LoVo (cell line): ENCODE measurements around the gene RYR3.
A peak's percentile ranks its signal among the peaks of the same experiment; 100 is the strongest.

Experiments
- DNase-seq: peaks from one replicate; pipeline ENCODE4 v3.0.0-alpha.2; 2016; ENCODE audit warnings: low spot score

Gene RYR3

DNA sequence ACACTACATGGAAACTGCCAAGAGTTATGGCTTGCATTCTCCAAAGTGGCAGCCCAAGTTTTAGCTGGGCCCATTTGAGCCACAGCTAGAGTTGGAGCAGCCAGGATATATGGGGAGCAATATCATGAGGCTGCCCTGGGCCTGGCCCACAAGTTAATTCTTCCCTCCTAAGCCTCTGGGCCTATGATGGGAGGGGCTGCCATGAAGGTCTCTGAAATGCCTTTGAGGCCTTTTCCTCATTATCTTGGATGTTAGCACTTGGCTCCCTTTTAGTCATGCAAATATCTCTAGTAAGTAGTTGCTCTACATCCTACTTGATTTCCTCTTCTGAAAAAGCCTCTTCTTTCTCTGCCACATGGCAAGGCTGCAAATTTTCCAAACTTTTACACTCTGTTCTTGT lies 400.0 kb downstream of the RYR3 start:
- no peak for DNase-seq

DNA sequence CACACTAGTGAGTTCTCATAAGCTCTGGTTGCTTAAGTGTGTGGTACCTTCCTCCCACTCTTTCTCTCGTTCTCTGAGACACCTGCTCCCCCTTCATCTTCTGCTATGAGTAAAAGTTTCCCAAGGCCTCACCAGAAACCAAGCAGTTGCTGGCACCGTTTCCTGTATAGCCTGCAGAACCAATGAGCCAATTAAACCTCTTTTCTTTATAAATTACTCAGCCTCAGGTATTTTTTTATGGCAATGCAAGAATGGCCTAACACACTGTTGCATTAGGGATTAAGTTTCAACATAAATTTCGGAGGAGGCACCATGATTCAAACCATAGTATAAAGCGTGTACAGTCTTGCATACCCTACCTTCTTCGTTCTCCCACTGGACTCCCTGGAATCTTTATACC lies 405.3 kb downstream of the RYR3 start:
- DNase-seq = no peak

DNA sequence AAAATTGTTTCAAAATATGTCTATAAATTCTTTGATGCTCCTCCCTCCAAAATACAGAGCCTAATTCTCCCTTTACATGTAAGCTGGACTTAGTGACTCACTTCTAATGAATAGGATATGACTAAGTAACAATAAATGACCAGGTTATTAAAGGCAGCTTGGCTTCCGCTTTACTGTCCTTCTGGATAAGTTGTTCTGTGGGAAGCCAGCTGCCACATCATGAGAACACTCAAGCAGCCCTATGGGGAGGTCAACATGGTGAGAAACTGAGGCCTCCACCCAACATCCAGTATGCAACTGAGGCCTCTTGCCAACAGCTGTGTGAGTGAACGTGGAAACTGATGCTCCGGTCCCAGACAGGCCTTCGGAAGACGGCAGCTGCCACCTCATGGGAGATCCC lies 410.2 kb downstream of the RYR3 start:
- no peak for DNase-seq

DNA sequence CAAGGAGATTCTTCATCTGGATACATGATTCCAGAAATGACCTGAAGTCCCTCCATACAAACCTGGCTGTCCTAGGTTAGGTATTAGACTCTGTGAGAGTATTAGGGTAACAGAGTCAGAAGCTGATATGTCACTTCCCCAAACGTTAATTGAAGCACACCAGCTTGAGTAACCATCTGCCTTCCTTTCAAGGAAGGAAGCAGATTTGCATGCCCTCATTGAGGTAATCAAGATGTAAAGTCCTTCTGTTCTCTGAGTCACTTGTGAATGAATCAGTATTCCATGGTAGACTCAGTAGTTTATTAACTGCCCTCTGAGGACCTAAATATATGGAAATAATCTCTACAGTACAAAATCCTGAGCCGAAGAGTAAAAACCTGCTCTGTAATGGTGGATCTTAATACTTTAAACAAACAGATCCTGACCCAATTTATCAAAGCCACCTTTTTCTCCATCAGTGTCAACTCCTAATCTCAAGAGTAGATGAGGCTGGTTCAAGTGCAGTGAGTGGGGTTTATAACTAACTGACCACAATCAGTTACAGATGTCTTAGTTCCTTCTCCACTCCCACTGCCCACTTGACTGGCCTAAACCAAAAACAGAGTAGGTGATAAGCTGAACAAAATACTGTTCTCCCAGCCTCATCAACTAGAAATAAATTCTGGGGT lies 411.4 kb downstream of the RYR3 start:
- no peak for DNase-seq

DNA sequence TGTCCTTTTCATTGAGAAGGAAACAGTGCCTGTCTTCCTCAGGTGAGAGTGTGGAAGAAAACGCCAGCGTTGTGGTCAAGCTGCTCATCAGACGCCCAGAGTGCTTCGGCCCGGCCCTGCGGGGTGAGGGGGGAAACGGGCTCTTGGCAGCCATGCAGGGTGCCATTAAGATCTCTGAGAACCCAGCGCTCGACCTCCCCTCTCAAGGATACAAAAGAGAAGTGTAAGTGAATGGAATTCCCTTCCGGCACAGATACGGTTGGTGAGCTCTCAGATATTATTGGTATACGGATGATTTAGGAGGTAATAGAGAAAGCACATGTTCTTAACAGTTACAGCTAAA lies 411.9 kb downstream of the RYR3 start:
- no peak for DNase-seq

DNA sequence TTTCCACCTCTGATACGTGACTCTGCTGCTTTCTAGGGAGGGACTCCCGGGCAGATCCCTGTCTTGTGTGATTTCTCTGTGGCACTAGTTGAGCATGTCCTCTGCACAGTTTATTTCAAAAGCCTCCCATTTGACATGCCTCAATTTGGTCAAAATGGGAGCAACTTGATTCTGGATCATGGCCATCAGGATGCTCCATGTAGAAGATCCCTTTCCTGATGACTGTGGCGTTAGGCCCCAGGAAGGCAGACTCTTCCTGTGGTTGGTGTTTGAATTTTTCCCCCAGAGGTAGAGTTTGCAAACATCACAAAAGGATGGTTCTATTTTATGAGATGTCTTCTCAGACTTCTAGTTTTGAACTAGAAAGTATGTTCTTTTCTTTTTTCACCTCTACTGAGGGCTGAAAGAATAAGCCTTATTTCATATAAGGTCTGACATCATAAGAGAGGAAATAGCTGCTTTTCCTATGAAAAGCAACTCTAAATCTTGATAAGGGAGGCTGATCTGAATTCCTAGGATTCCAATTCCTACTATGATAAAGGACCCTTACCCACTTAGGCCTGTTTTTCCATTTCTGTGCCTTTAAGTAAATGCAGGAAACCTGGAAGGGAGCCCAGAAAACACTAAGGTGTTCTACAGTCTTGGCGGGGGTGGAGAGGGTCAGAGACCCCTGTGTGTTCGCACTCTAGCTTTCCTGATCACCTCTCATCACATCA lies 413.7 kb downstream of the RYR3 start:
- DNase-seq = no peak

DNA sequence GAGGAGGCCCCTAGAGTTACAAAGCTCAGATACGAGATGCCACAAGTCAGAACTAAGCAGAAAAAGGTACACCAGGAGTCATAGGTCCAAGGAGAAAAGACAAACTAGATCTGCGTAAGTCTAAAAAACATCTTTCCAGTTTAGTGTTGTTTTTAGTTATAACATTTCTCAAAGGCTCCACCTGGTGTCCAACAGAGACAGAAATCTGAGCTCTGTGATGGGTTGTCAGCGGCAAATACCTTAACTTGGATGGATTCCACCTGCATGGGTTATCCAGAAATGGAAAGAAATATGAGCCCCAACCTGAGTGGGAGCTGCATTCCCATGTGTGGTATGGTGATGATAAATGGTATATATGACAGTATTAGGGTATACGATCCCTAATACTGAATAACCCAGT lies 418.9 kb downstream of the RYR3 start:
- no peak for DNase-seq

DNA sequence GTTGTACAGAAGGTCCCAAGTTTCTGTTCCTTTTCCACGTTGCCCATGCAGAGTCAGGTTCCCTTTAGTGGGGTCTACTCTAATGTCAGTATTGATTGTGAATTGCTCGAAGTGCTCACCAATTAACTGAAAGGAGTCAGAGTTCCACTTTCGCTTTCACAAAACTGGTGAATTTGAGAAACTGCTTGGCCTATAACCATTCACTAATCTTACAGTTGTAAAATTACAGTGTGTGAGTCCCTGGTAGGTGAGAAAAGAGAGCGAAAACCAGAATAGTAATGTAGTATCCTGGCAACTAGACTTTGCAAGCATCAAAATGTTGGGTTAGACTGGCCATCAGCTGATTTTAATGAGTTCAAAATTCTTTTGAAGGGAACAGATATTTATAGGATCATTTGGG lies 420.0 kb downstream of the RYR3 start:
- no peak for DNase-seq

DNA sequence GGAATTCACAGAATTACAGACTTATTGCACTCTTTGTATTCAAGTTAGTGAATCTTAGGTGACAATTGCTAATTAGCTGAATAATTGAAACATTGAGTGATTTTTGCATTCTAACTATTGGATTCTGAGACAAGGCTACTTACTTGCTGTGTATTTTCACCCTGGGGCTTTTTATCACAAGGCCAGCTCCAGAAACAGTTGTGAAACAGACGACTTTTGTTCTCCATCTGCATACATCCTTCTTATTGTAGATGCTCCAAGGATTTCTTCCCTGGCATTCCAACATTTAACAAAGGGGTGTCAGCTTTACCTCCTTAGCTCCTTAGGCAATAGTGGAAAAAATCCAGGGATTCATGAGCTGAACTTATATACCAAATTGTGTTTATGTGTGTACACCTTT lies 424.4 kb downstream of the RYR3 start:
- DNase-seq = no peak

DNA sequence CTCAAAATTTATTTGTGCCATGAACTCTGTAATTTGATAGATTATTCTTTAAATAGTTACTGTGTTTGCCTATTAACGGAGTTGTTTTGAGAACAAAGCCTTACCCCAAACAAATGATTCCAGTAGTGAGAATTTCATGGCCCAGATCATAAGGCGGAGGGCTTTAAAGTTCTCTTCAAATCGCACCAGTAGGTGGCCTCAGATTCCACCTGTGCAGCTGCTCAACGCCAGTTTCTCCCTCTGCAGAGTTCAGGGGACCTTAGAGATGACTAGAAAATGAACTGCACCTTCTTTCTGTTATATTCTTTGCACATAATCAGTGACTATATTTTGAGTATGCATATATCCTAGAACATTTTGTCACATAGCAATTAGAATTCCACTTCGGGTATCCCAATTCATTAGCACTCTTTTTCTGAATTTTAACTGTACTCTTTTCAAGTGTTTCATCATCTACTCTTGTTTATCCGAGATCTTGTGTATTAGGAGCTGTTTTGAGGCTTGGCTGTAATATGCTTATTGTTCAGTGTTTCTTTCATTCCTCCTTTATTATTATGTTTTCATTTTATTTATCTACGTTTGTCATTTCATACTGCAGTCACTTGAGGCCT lies 425.0 kb downstream of the RYR3 start:
- peak; percentile 17 for DNase-seq

DNA sequence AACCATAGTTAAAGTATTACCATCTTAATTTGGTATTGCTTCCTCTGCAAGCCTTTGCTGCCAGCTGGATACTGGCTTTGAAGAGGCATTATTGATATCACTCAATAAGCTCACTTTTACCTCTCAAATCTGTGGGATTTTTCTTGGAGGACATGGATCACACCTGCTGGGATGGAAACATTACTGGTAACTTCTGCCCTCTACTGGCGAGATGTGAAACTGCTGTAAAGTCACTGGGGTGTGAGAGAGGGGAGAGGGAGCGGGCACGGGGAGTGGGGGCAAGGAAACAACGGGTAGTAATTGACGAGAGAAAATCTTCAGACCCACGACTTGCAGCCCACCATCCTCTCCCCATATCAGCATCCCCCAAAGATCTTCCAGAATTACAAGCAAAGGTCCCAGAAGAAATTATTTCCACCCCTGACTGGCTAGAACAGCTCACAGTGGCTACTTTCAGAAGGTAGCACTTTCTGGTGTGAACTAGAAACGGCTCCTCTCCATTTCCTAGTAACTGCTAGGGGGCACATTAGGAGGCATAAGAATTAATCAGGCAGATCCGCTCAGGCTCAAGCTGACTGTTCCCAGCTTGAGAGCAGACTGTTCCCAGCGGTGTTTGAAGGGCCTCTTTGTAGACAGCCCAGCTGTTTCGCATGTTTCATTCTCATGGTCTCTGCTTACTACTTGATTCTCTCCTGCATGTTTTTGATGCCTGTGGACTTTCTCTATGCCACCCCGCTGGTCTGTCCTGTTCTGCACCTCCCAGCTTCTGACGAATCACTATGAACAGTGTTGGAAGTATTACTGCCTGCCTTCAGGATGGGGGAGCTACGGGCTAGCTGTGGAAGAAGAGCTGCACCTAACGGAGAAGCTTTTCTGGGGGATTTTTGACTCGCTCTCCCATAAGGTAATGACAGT lies 427.2 kb downstream of the RYR3 start:
- DNase-seq = peak; percentile 41

DNA sequence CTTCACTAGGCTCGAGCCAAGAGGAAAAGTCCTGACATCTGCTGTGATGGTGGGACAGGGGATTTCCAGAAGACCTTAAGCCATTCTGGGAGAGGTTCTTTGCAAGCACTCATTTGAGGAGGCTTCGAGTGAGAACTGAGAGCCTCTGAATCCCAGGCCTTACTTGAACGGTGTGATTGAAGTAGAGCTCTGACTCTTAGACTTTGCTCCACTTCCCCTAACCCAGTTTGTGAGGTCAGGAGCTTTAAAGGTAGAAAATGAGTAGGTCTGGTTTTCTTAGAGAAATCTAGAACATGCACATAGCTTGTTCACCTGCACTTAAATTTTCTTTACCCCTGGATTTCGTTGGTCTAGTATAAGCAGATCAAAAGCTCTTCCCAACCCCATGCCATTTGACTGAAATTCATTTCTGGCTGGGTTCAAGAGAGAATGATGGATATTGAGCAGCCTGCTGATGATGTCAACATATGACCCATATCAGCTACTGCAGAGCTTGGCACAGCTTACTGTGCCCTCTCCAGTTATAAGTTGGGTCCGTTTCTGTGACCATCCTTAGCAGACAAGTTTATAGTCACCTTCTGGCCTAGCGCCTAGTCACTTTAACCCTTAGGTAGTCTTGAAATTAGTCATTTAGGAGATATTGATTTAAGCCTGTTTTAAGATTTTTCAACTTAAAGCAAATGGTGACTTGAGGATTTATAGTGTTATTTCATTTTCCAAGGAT lies 428.3 kb downstream of the RYR3 start:
- no peak for DNase-seq

DNA sequence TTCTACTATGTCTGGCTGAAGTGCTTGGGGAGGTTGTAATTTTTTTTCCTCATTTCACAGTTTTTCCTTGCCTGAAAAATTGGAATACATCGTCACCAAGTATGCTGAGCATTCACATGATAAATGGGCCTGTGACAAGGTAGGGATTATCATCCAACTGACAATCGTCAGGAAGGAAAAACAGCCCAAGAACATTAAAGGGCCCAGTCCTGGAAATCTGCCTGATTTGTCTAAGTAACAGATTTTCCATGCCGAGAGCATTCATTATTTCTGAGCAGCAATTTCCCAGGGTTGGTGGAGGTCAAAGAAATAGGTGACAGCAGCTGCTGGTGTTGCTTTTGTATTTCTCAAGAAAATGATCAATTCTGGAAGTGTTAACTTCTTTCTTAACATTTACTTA lies 431.5 kb downstream of the RYR3 start:
- no peak for DNase-seq

DNA sequence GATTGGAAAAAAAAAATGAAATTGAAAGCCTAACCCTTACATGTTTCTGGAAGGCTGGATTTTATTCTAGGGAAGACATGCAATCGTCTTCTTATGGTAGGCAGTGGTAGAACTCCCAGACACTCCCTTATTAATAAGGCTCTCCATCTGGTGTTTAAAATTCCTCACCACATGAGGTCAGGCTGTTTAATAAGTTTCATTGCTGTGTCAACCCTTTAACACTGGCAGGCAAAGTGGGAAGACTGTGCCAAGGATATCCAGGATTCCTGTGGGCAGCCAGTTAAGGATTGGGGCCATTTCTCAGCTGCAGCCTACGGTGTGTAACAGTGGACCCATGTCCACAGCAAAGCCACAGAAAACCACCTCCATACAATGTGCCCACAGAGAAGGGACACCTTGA lies 432.0 kb downstream of the RYR3 start:
- DNase-seq = no peak

DNA sequence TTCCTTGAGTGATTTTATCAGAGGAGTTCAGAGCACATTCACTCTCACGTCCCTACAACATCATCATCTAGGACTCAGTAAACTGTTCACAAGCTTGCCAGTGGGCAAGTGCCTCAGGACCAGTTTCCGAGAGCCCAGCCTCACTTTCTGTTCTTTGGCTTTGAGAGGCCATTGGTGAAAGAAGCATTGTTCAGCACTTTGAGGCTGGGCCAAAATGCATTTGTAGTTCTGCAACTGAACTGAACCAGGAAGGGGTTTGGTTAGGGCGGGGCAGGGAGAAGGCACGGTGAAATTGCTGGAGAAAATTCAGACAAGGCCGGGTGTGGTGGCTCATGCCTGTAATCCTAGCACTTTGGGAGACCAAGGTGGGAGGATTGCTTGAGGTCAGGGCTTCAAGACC lies 435.4 kb downstream of the RYR3 start:
- no peak for DNase-seq

DNA sequence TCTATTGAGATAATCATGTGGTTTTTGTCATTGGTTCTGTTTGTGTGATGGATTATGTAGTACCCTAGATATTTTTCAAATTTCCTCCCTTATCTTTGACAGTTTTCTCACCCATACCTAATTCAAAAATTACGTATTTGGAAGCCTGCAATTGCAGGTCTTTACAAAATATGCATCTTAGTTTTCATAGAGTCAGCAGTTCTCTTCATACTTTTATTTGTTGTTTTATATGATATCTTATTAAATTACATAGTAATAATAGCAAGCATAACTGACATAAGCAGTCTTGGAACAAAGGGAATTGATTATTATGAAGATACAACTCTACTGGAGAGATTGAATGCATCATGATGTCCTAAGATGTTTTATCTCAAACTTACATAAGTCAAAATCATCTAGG lies 442.2 kb downstream of the RYR3 start:
- no peak for DNase-seq

DNA sequence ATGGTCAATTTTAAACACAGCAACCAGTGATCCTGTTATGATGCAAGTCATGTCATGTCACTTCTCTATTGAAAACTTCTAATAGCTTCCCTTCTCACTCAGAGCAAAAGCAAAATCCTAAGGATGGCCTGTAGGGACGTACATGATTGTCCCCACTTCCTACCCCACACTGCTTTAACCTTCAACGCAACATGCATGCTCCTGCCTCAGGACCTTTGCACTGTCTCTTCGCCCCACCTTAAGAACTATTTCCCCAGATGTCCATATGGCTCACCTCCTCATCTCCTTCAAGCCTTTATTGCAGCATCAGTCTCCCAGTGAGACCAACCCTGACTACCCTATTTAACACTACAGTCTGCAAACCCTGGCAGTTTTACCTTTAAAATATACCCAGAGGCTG lies 443.5 kb downstream of the RYR3 start:
- no peak for DNase-seq

DNA sequence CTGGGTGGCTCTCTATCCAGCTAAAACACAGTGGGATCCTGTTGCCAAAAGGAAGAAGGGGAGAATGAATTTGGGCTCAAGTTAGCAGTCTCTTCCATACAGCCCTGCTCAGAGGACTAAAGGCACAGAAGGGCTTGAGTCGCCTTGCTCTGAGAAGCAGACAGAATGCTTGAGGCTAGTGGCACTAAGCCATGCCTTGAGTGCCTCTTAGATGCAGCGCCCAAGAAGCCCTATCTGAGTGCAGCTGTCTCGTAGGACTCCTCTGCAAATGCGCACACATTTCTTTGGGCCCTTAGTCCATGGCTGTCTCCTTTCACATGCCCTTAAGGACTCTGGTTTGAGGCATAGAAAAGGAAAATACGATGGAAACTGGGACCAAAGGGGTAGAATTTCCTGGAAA lies 446.2 kb downstream of the RYR3 start:
- no peak for DNase-seq

DNA sequence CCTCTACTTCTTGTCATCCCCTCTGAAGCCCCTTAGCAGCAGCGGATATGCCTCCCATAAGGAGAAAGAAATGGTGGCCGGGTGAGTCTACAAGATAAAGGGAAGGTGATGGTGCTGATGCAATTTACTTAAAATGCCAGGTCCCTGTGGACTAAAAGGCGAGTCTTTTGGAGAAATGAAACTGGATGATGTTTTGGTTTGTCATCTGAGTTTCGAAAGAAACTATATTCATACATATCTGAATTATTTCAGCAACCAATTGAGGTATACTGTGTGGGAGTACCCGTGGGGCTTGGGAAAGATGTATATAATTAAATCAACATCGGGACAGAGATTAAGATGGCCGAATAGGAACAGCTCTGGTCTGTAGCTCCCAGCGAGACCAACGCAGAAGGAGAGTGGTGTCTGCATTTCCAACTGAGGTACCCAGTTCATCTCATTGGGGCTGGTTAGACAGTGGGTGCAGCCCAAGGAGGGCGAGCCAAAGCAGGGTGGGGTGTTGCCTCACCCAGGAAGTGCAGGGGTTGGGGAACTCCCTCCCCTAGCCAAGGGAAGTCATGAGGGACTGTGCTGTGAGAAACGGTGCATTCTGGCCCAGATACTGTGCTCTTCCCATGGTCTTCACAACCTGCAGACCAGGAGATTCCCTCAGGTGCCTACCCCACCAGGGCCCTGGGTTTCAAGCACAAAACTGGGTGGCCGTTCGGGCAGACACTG lies 446.9 kb downstream of the RYR3 start:
- DNase-seq = no peak

DNA sequence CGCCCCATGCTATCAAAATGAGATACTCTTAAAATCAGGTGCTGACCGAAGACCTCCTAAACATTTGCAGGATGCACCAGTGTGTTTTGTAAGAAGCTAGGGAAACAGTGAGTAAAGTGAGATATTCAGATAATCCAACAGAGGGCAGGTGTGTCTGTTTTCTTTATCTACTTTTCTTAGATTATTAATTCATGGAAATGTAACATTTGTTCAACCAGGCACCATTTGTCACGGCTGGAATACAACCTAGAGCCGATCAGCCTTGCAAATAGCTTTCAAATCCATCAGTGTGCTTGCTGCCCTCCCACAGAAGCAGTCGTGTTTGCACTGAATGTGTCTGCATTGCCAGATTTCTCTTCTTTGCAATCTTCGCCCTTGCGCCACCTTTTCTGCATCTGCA lies 455.6 kb downstream of the RYR3 start:
- DNase-seq = no peak

DNA sequence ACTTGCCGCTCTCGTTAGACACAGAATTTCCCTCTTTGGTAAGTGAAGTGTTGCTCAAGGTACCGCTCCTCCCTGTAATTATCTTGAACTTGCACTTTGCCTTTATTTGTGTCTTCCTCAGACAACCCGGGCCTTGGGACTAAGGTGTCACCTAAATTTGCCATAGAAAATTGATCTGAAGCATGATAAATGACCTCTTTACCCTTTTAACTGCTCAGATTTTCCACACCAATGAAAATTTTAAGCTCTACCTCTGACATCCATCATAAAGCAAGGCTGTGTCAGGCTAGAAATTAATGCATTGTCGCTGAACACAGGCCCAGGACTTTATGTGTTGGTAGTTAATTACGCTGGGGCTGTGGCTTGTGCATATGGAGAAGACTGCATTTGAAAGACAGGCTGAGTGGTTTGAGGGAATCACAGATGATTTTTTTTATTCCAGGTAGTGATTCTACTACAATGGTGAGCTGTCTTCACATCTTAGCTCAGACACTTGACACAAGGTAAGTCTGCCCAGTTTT lies 458.0 kb downstream of the RYR3 start:
- DNase-seq = no peak
